Lower lobe of right lung (tissue), 2 donors: ENCODE data around the gene AQP1. TPM values are rescaled to one million over a fixed set of nuclear protein-coding genes. Genes with fewer than 3 reads are reported as not detected.

Experiments
- ATAC-seq, 2 donors: fragments of 200-7000 bp; cut with Tn5 transposase; one replicate each; pipeline ENCODE4 v1.9.1; 2020 to 2022; ENCODE audit warnings: mild to moderate bottlenecking in 2 of 2, moderate library complexity in 2 of 2
- DNase-seq: peaks from one replicate; pipeline ENCODE4 v3.0.0-alpha.2; 2020
- H3K27ac ChIP-seq: fragments of 200-600 bp; one replicate; pipeline ENCODE4 v1.8.0; 2022
- H3K27me3 ChIP-seq: fragments of 200-600 bp; one replicate; pipeline ENCODE4 v1.8.0; 2022; ENCODE audit warnings: low read depth
- H3K36me3 ChIP-seq: fragments of 200-600 bp; one replicate; pipeline ENCODE4 v1.8.0; 2022; ENCODE audit warnings: mild to moderate bottlenecking
- H3K4me1 ChIP-seq: fragments of 200-600 bp; one replicate; pipeline ENCODE4 v1.8.0; 2022
- H3K4me3 ChIP-seq: fragments of 200-600 bp; one replicate; pipeline ENCODE4 v1.8.0; 2022; ENCODE audit warnings: mild to moderate bottlenecking
- H3K9me3 ChIP-seq: fragments of 200-600 bp; one replicate; pipeline ENCODE4 v1.8.0; 2022
- CTCF ChIP-seq: fragments of 200-600 bp; IDR thresholded peaks from one replicate; pipeline ENCODE4 v1.8.0; 2022; ENCODE audit warnings: antibody characterized with exemption, mild to moderate bottlenecking
- intact Hi-C: fragments of 100-400 bp; cut with DNase I; formaldehyde crosslinking; loops from one replicate; pipeline ENCODE4 v1.11.0; 2022
- total RNA-seq: library from RNA; stranded (reverse); fragmentation: NEBNext Ultra II Directional; extraction: Animal tissue kit (Norgen Biotek cat#: 25700); gene quantifications from one replicate; pipeline ENCODE4 v1.2.1, GENCODE V29; 2021
- donor health status: DM: no; HTN: yes; CAD: no; lungs with severe emphysema.

AQP1 gene
- total RNA-seq, 1 donor from 2014 or later = 826 TPM

DNA sequence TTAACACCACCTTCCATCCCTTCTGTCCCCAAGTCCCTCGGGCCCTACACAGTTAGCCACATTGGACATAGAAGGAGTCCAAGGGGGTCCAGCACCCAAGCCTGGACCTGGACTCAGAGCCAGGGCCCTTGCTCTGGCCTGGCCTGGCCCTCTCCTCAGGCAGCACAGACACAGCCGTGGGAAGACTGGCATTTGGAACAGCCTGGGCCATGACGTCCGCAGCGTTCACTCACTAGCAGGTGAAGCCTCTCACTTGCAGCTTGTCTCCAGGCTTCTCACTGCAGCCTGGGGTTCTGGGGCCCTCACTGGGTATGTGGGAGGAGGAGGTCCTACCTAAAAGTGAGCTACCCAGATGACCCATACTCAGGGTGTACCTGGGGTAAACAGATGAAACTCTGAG is 33.7 kb upstream of the AQP1 start:
- DNase-seq = no peak
- intact Hi-C loops = no loop called here

GRCh38 chr7:30879139-30880124 is 32.2 kb upstream of the AQP1 start:
- no peak overlapping the region for H3K27ac ChIP-seq
- no peak for TF ChIP-seq CTCF
- no peaks in the 10 kb centered on the region for H3K27me3 ChIP-seq
- ATAC-seq (no peak), DNase-seq (no peak)
- no peak overlapping the region for H3K4me3 ChIP-seq
- peaks cover 19% of the 10 kb centered on the region for H3K4me1 ChIP-seq
- intact Hi-C loops = no loop called here
- peaks cover 15% of the 10 kb centered on the region for H3K36me3 ChIP-seq
- no peaks in the 10 kb centered on the region for H3K9me3 ChIP-seq

More for the DNA sequence above, 33.7 kb upstream of the AQP1 start:
- Histone ChIP-seq H3K4me3 (no peak overlapping the region), H3K4me1 (peaks cover 19% of the 10 kb centered on the region), H3K27ac (no peak overlapping the region), H3K36me3 (peaks cover 25% of the 10 kb centered on the region), H3K27me3 (no peaks in the 10 kb centered on the region), H3K9me3 (no peaks in the 10 kb centered on the region)
- no peak for ATAC-seq
- no peak for TF ChIP-seq CTCF

GRCh38 chr7:30880125-30880720 is 31.4 kb upstream of the AQP1 start:
- no peaks in the 10 kb centered on the region for H3K27me3 ChIP-seq
- ATAC-seq (peak; percentile 18 to 24), DNase-seq (no peak)
- intact Hi-C loops = no loop called here
- TF ChIP-seq CTCF = no peak
- H3K27ac ChIP-seq = no peak overlapping the region
- no peak overlapping the region for H3K4me3 ChIP-seq
- H3K9me3 ChIP-seq = no peaks in the 10 kb centered on the region
- peaks cover 19% of the 10 kb centered on the region for H3K4me1 ChIP-seq
- H3K36me3 ChIP-seq = peaks cover 12% of the 10 kb centered on the region

DNA sequence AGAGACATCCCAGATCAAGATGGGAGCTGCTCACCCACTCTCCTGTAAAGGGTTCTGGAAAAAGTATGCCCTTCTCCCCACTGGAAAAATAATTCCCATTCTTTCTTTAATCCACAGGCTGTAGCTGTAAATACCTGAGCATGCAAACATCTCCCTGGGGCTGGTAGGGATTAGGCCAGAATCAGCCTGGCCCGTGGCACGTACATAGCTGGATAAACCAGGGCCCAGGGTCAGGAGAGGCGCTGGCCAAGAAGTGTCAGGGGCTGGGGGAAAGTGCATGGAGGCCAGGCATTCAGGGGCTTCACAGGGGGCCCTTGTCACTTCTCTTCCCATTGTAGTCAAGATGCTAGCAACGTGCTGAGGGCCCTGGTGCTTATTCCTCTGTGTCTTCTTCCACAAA is 30.7 kb upstream of the AQP1 start:
- no peaks in the 10 kb centered on the region for H3K27me3 ChIP-seq
- H3K9me3 ChIP-seq = no peaks in the 10 kb centered on the region
- ATAC-seq (no peak), DNase-seq (no peak)
- TF ChIP-seq CTCF = no peak
- intact Hi-C loops = no loop called here
- H3K4me3 ChIP-seq = no peak overlapping the region
- H3K27ac ChIP-seq = no peak overlapping the region
- peaks cover 7% of the 10 kb centered on the region for H3K36me3 ChIP-seq
- H3K4me1 ChIP-seq = peaks cover 19% of the 10 kb centered on the region

DNA sequence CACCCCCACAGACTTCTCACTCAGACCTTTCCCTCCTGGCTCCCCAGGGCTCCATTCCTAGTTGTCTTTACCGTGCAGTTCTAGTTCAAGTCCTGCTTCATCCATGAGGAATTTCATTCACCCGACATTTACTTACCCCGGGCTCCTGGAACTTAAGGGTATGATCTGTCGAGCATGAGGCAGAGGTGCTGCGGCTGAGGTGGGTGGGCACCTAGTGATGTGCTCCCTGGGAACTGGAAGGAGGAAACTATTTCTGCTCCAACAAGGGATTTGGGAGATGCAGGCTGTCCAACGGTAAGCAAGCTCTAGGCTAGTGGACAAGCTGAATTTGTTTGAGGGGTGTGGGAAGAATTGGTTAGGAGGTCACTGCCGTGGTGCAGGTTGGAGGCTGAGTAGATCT is 30.2 kb upstream of the AQP1 start:
- Histone ChIP-seq H3K4me1 (peaks cover 21% of the 10 kb centered on the region), H3K9me3 (no peaks in the 10 kb centered on the region), H3K4me3 (no peak overlapping the region), H3K27ac (no peak overlapping the region), H3K36me3 (peaks cover 7% of the 10 kb centered on the region), H3K27me3 (no peaks in the 10 kb centered on the region)
- intact Hi-C loops = no loop called here
- no peak for DNase-seq
- no peak for TF ChIP-seq CTCF
- ATAC-seq = no peak
